Left lung (tissue), 10 donors: Measurements from ENCODE around the gene CDC73. TPM values are rescaled to one million over a fixed set of nuclear protein-coding genes. Genes with fewer than 3 reads are reported as not detected.
A peak's percentile ranks its signal among the peaks of the same experiment; 100 is the strongest.

Experiments used
- ATAC-seq: fragments of 200-7000 bp; cut with Tn5 transposase; one replicate; pipeline ENCODE4 v1.9.1; 2020; ENCODE audit warnings: moderate library complexity
- DNase-seq, 4 donors: peaks; one replicate each; pipeline ENCODE4 v3.0.0-alpha.2; 2013 to 2020
- H3K27ac ChIP-seq, 2 donors: fragments of 200-600 bp; sonication (generic) in 1 of 2; one replicate each; pipeline versions ENCODE4 v1.5.0 to v1.8.0; 2020 to 2021
- H3K27me3 ChIP-seq, 2 donors: fragments of 200-600 bp; sonication (generic) in 1 of 2; one replicate each; pipeline versions ENCODE4 v1.5.0 to v1.8.0; 2020 to 2021
- H3K36me3 ChIP-seq, 2 donors: fragments of 200-600 bp; sonication (generic) in 1 of 2; one replicate each; pipeline versions ENCODE4 v1.5.0 to v1.8.0; 2020 to 2021
- H3K4me1 ChIP-seq, 2 donors: fragments of 200-600 bp; one replicate each; pipeline ENCODE4 v1.8.0; 2021
- H3K4me3 ChIP-seq, 2 donors: fragments of 200-600 bp; sonication (generic) in 1 of 2; one replicate each; pipeline versions ENCODE4 v1.5.0 to v1.8.0; 2020 to 2021; ENCODE audit warnings: mild to moderate bottlenecking in 1 of 2
- H3K9me3 ChIP-seq, 2 donors: fragments of 200-600 bp; sonication (generic) in 1 of 2; one replicate each; pipeline versions ENCODE4 v1.5.0 to v1.8.0; 2020 to 2021
- CTCF ChIP-seq, 2 donors: fragments of 200-600 bp; sonication (generic) in 1 of 2; IDR thresholded peaks; one replicate each; pipeline versions ENCODE4 v1.5.0 to v1.8.0; 2021; ENCODE audit warnings: antibody characterized with exemption in 2 of 2
- intact Hi-C, 2 donors: fragments of 100-400 bp; cut with DNase I; formaldehyde crosslinking; loops; one replicate each; pipeline versions ENCODE4 v1.11.2 to v1.14.2; 2022
- polyA plus RNA-seq, 6 donors: library from polyadenylated mRNA; unstranded; fragments of 120-200 nt; gene quantifications; one replicate each; pipeline ENCODE4 v1.2.1, GENCODE V29; 2013; ENCODE audit not compliant: insufficient read length in 6 of 6
- total RNA-seq, 2 donors: library from RNA; stranded (reverse); fragmentation: NEBNext Ultra II Directional; extraction: Animal tissue kit (Norgen Biotek cat#: 25700); gene quantifications; one replicate each; pipeline ENCODE4 v1.2.1, GENCODE V29; 2021
- donor health status: DM: no; HTN: yes; CAD: no.
- donor health status: DM: no; HTN: no; CAD: no.

Gene CDC73
- total and polyA plus RNA-seq, 8 donors: 45.2 to 56.4 (median 53.2) TPM

- Histone ChIP-seq H3K9me3 (no peaks in the 10 kb centered on the region), H3K27ac (no peak overlapping the region), H3K4me3 (no peak overlapping the region), H3K36me3 (no peaks in the 10 kb centered on the region), H3K4me1 (peaks cover 0 to 48% of the 10 kb centered on the region in 2 donors), H3K27me3 (no peaks in the 10 kb centered on the region)
- ATAC-seq (peak; percentile 81), DNase-seq (peak in 2 of 4 donors; percentile 57 to 72)
- peak; percentile 68 to 81 for TF ChIP-seq CTCF (IDR thresholded peaks at IDR 0.05)
- intact Hi-C loops: no loop called here
Observed at GRCh38 chr1:193183019-193183627, 61.3 kb downstream of the CDC73 start.

- Histone ChIP-seq H3K9me3 (no peaks in the 10 kb centered on the region), H3K27me3 (no peaks in the 10 kb centered on the region), H3K4me1 (peaks cover 0 to 54% of the 10 kb centered on the region in 2 donors), H3K27ac (peak overlapping the region; percentile 39 to 65), H3K4me3 (no peak overlapping the region), H3K36me3 (no peaks in the 10 kb centered on the region)
- no peak for DNase-seq
- intact Hi-C loops: no loop called here
- no peak for ATAC-seq
- TF ChIP-seq CTCF (IDR thresholded peaks at IDR 0.05): no peak
Observed at GRCh38 chr1:193184776-193185175, 62.9 kb downstream of the CDC73 start.

GRCh38 chr1:193185211-193185610, 63.4 kb downstream of the CDC73 start:
- H3K4me1 ChIP-seq: peaks cover 0 to 54% of the 10 kb centered on the region in 2 donors
- no peaks in the 10 kb centered on the region for H3K36me3 ChIP-seq
- no peaks in the 10 kb centered on the region for H3K27me3 ChIP-seq
- DNase-seq: peak in 1 of 4 donors; percentile 11
- TF ChIP-seq CTCF (IDR thresholded peaks at IDR 0.05): no peak
- no peaks in the 10 kb centered on the region for H3K9me3 ChIP-seq
- ATAC-seq: no peak
- H3K4me3 ChIP-seq: no peak overlapping the region
- intact Hi-C loops: no loop called here
- H3K27ac ChIP-seq: peak overlapping the region; percentile 39 to 65

- intact Hi-C loops: no loop called here
- H3K4me1 ChIP-seq: peaks cover 0 to 54% of the 10 kb centered on the region in 2 donors
Observed at GRCh38 chr1:193185901-193186731, 64.3 kb downstream of the CDC73 start, which contains the start of gene B3GALT2. TSS of gene B3GALT2 (minus strand) at chr1:193186613. CDS start at chr1:193181562, 5,051 bp downstream.

More at GRCh38 chr1:193185901-193186731, 64.3 kb downstream of the CDC73 start, which contains the start of gene B3GALT2:
- no peaks in the 10 kb centered on the region for H3K36me3 ChIP-seq
- H3K27ac ChIP-seq: peak within 1 kb of the TSS; percentile 39 to 65
- DNase-seq: peak in 2 of 4 donors; percentile 79 to 87
- no peaks in the 10 kb centered on the region for H3K9me3 ChIP-seq
- TF ChIP-seq CTCF (IDR thresholded peaks at IDR 0.05): no peak
- H3K27me3 ChIP-seq: no peaks in the 10 kb centered on the region
- peak; percentile 57 for ATAC-seq
- peak within 1 kb of the TSS; percentile 10 to 13 for H3K4me3 ChIP-seq
